Stimulated activated CD4-positive, alpha-beta T cell treated with anti-CD3 and anti-CD28 coated beads, Interleukin-2, amount 100 ng/mL, for 48 hours (primary cell): ENCODE results near the gene PWP1.
A peak's percentile ranks its signal among the peaks of the same experiment; 100 is the strongest.

Experiments used
- DNase-seq, 2 donors: peaks; one replicate each; pipeline ENCODE4 v3.0.0-alpha.2; 2020

PWP1 gene

GRCh38 chr12:107685360-107686248, at the start of gene PWP1:
Gene PWP1, plus strand, starts transcription at chr12:107685799. Its CDS starts 101 bp downstream, at chr12:107685900.
- peak; percentile 92 to 94 for DNase-seq

GRCh38 chr12:107641154-107641553, 44.4 kb upstream of the PWP1 start:
- no peak for DNase-seq

- DNase-seq = no peak
These were observed 43.4 kb upstream of the PWP1 start for GRCh38 chr12:107642240-107642639.

- no peak for DNase-seq
These were observed 39.8 kb upstream of the PWP1 start for GRCh38 chr12:107645630-107646333.

GRCh38 chr12:107646436-107646835, 39.2 kb upstream of the PWP1 start:
- no peak for DNase-seq

GRCh38 chr12:107649661-107650061, 35.9 kb upstream of the PWP1 start:
- DNase-seq = no peak

- DNase-seq = no peak
These were observed 34.6 kb upstream of the PWP1 start for GRCh38 chr12:107650977-107651376.

GRCh38 chr12:107651571-107652449, 33.8 kb upstream of the PWP1 start:
- no peak for DNase-seq

- DNase-seq = no peak
These were observed 32.1 kb upstream of the PWP1 start for GRCh38 chr12:107653519-107653918.

- no peak for DNase-seq
These were observed 30.7 kb upstream of the PWP1 start for GRCh38 chr12:107654873-107655272.

- no peak for DNase-seq
These were observed 30.1 kb upstream of the PWP1 start for GRCh38 chr12:107655281-107656065.

- no peak for DNase-seq
These were observed 29.3 kb upstream of the PWP1 start for GRCh38 chr12:107656302-107656701.

GRCh38 chr12:107657133-107657532, 28.5 kb upstream of the PWP1 start:
- no peak for DNase-seq

- no peak for DNase-seq
These were observed 28.0 kb upstream of the PWP1 start for GRCh38 chr12:107657621-107658020.

- DNase-seq = no peak
These were observed 25.4 kb upstream of the PWP1 start for GRCh38 chr12:107660235-107660634.

- no peak for DNase-seq
These were observed 24.7 kb upstream of the PWP1 start for GRCh38 chr12:107660861-107661415.

GRCh38 chr12:107661830-107662229, 23.8 kb upstream of the PWP1 start:
- no peak for DNase-seq

GRCh38 chr12:107662484-107662883, 23.1 kb upstream of the PWP1 start:
- no peak for DNase-seq

- no peak for DNase-seq
These were observed 22.3 kb upstream of the PWP1 start for GRCh38 chr12:107663277-107663676.

GRCh38 chr12:107666009-107666408, 19.6 kb upstream of the PWP1 start:
- DNase-seq = no peak

- DNase-seq = no peak
These were observed 18.1 kb upstream of the PWP1 start for GRCh38 chr12:107667464-107667863.
